Suprapubic skin (tissue), 4 donors: ENCODE measurements around the gene KNDC1.

Source experiments
- EP300 ChIP-seq: sonication (generic); formaldehyde crosslinking; IDR thresholded peaks from one replicate; pipeline ENCODE4 v1.6.1; 2017; ENCODE audit warnings: antibody characterized with exemption
- POLR2A ChIP-seq, 2 donors: fragments of 450-650 bp; IDR thresholded peaks; one replicate each; pipeline ENCODE4 v1.6.1; 2017; ENCODE audit warnings: antibody characterized with exemption in 2 of 2, mild to moderate bottlenecking in 2 of 2, moderate library complexity in 2 of 2
- POLR2AphosphoS5 ChIP-seq, 3 donors: sonication (generic); formaldehyde crosslinking; IDR thresholded peaks; one replicate each; pipeline ENCODE4 v1.6.1; 2017; ENCODE audit warnings: antibody characterized with exemption in 3 of 3
- TF ChIP-seq, protein P1 (sequence below), 2 donors: fragments of 200-600 bp in 1 of 2; fragments of 450-650 bp in 1 of 2; sonication (generic) in 1 of 2; IDR thresholded peaks; one replicate each; pipeline ENCODE4 v1.5.1; 2016 to 2019; ENCODE audit warnings: antibody characterized with exemption in 2 of 2, mild to moderate bottlenecking in 1 of 2, moderate library complexity in 1 of 2

- TF ChIP-seq POLR2A (IDR thresholded peaks at IDR 0.05) (no peak), EP300 (no peak), POLR2AphosphoS5 (IDR thresholded peaks at IDR 0.05) (no peak)
- TF ChIP-seq, protein P1, sequence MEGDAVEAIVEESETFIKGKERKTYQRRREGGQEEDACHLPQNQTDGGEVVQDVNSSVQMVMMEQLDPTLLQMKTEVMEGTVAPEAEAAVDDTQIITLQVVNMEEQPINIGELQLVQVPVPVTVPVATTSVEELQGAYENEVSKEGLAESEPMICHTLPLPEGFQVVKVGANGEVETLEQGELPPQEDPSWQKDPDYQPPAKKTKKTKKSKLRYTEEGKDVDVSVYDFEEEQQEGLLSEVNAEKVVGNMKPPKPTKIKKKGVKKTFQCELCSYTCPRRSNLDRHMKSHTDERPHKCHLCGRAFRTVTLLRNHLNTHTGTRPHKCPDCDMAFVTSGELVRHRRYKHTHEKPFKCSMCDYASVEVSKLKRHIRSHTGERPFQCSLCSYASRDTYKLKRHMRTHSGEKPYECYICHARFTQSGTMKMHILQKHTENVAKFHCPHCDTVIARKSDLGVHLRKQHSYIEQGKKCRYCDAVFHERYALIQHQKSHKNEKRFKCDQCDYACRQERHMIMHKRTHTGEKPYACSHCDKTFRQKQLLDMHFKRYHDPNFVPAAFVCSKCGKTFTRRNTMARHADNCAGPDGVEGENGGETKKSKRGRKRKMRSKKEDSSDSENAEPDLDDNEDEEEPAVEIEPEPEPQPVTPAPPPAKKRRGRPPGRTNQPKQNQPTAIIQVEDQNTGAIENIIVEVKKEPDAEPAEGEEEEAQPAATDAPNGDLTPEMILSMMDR (IDR thresholded peaks at IDR 0.05) = no peak
Observed at GRCh38 chr10:133174689-133175263, 14.8 kb downstream of the KNDC1 start.
